Lower lobe of right lung (tissue), 2 donors: Measurements from ENCODE around the gene PDZD4. TPM values are rescaled to one million over a fixed set of nuclear protein-coding genes. Genes with fewer than 3 reads are reported as not detected.
A peak's percentile ranks its signal among the peaks of the same experiment; 100 is the strongest.
"Not testable (repeated sequence)": the region's sequence is repeated elsewhere in the genome, so short reads cannot be mapped to it uniquely, and the experiment has no call there.

ENCODE experiments used
- ATAC-seq, 2 donors: fragments of 200-7000 bp; cut with Tn5 transposase; one replicate each; pipeline ENCODE4 v1.9.1; 2020 to 2022; ENCODE audit warnings: mild to moderate bottlenecking in 2 of 2, moderate library complexity in 2 of 2
- DNase-seq: peaks from one replicate; pipeline ENCODE4 v3.0.0-alpha.2; 2020
- H3K27ac ChIP-seq: fragments of 200-600 bp; one replicate; pipeline ENCODE4 v1.8.0; 2022
- H3K27me3 ChIP-seq: fragments of 200-600 bp; one replicate; pipeline ENCODE4 v1.8.0; 2022; ENCODE audit warnings: low read depth
- H3K36me3 ChIP-seq: fragments of 200-600 bp; one replicate; pipeline ENCODE4 v1.8.0; 2022; ENCODE audit warnings: mild to moderate bottlenecking
- H3K4me1 ChIP-seq: fragments of 200-600 bp; one replicate; pipeline ENCODE4 v1.8.0; 2022
- H3K4me3 ChIP-seq: fragments of 200-600 bp; one replicate; pipeline ENCODE4 v1.8.0; 2022; ENCODE audit warnings: mild to moderate bottlenecking
- H3K9me3 ChIP-seq: fragments of 200-600 bp; one replicate; pipeline ENCODE4 v1.8.0; 2022
- CTCF ChIP-seq: fragments of 200-600 bp; IDR thresholded peaks from one replicate; pipeline ENCODE4 v1.8.0; 2022; ENCODE audit warnings: antibody characterized with exemption, mild to moderate bottlenecking
- intact Hi-C: fragments of 100-400 bp; cut with DNase I; formaldehyde crosslinking; loops from one replicate; pipeline ENCODE4 v1.11.0; 2022
- total RNA-seq: library from RNA; stranded (reverse); fragmentation: NEBNext Ultra II Directional; extraction: Animal tissue kit (Norgen Biotek cat#: 25700); gene quantifications from one replicate; pipeline ENCODE4 v1.2.1, GENCODE V29; 2021
- donor health status: DM: no; HTN: yes; CAD: no; lungs with severe emphysema.

The PDZD4 gene
- total RNA-seq, 1 donor from 2014 or later: 8.5 TPM

GRCh38 chrX:153818571-153819383, 11.6 kb downstream of the PDZD4 start:
- Histone ChIP-seq H3K4me1 (no peaks in the 10 kb centered on the region), H3K9me3 (no peaks in the 10 kb centered on the region), H3K27ac (no peak overlapping the region), H3K27me3 (no peaks in the 10 kb centered on the region), H3K36me3 (no peaks in the 10 kb centered on the region), H3K4me3 (peak overlapping the region; percentile 51)
- no peak for TF ChIP-seq CTCF
- intact Hi-C loops: no loop called here
- ATAC-seq: peak; percentile 81 to 87
- DNase-seq: peak; percentile 54

GRCh38 chrX:153818064-153818463, 12.3 kb downstream of the PDZD4 start:
- H3K27me3 ChIP-seq, ATAC-seq: not testable (repeated sequence)

GRCh38 chrX:153816831-153817690, 13.3 kb downstream of the PDZD4 start:
- no peaks in the 10 kb centered on the region for H3K9me3 ChIP-seq
- TF ChIP-seq CTCF: no peak
- ATAC-seq: no peak
- no peaks in the 10 kb centered on the region for H3K4me1 ChIP-seq
- no peak overlapping the region for H3K4me3 ChIP-seq
- no peaks in the 10 kb centered on the region for H3K27me3 ChIP-seq
- H3K36me3 ChIP-seq: no peaks in the 10 kb centered on the region
- intact Hi-C loops: no loop called here
- no peak overlapping the region for H3K27ac ChIP-seq
- no peak for DNase-seq

More at GRCh38 chrX:153818064-153818463, 12.3 kb downstream of the PDZD4 start:
- H3K4me3 ChIP-seq, H3K36me3 ChIP-seq, H3K27ac ChIP-seq, H3K4me1 ChIP-seq, DNase-seq, H3K9me3 ChIP-seq, intact Hi-C loops: not testable (repeated sequence)

- ATAC-seq (no peak), DNase-seq (no peak)
- Histone ChIP-seq H3K36me3 (no peaks in the 10 kb centered on the region), H3K4me3 (no peak overlapping the region), H3K4me1 (no peaks in the 10 kb centered on the region), H3K9me3 (no peaks in the 10 kb centered on the region), H3K27me3 (no peaks in the 10 kb centered on the region), H3K27ac (no peak overlapping the region)
- no peak for TF ChIP-seq CTCF
- intact Hi-C loops: no loop called here
These were observed 15.6 kb downstream of the PDZD4 start for GRCh38 chrX:153814591-153815315.

- no peak for TF ChIP-seq CTCF
- Histone ChIP-seq H3K36me3 (no peaks in the 10 kb centered on the region), H3K9me3 (no peaks in the 10 kb centered on the region), H3K27me3 (no peaks in the 10 kb centered on the region), H3K27ac (no peak overlapping the region), H3K4me1 (no peaks in the 10 kb centered on the region), H3K4me3 (no peak overlapping the region)
- intact Hi-C loops: no loop called here
- ATAC-seq: no peak
- DNase-seq: no peak
These were observed 17.2 kb downstream of the PDZD4 start for GRCh38 chrX:153813161-153813560.
